OCI-LY3 (cell line): ENCODE data around the gene IFT25.

Experiments
- CTCF ChIP-seq: fragments of 200-600, 300-600 bp; sonication (generic); IDR thresholded peaks from 2 replicates; pipeline ENCODE4 v1.5.1; 2014; ENCODE audit warnings: antibody characterized with exemption, low read length, low read depth
- EZH2phosphoT487 ChIP-seq: fragments of 200-600 bp; shearing (Covaris generic); IDR thresholded peaks from 2 replicates; pipeline ENCODE4 v1.6.1; 2018; ENCODE audit warnings: antibody characterized with exemption, mixed run types, low read depth

GRCh38 chr1:53893999-53894636 is 51.4 kb downstream of the IFT25 start, which contains the start of gene DIO1:
- TF ChIP-seq CTCF: no peak
- no peak for TF ChIP-seq EZH2phosphoT487
